Measurements from ENCODE around the gene MT1B.
"Not testable (repeated sequence)": the region's sequence is repeated elsewhere in the genome, so short reads cannot be mapped to it uniquely, and the experiment has no call there.

Gene MT1B

GRCh38 chr16:56621665-56622445, 29.8 kb upstream of the MT1B start:
- DNase-seq: not testable (repeated sequence)

- not testable (repeated sequence) for DNase-seq
These were observed 28.5 kb upstream of the MT1B start for GRCh38 chr16:56623184-56623583.

GRCh38 chr16:56623637-56624036, 28.0 kb upstream of the MT1B start:
- DNase-seq: no peak

- DNase-seq: peak; percentile 75
These were observed 26.3 kb upstream of the MT1B start, which contains the start of gene MT1E for GRCh38 chr16:56625140-56625942. Gene MT1E (plus strand): TSS chr16:56625781. CDS start chr16:56625852, 71 bp downstream.

- DNase-seq: no peak
These were observed 25.6 kb upstream of the MT1B start for GRCh38 chr16:56625943-56626654.

- no peak for DNase-seq
These were observed 25.0 kb upstream of the MT1B start for GRCh38 chr16:56626685-56627084.

- DNase-seq: no peak
These were observed 23.0 kb upstream of the MT1B start for GRCh38 chr16:56628486-56629350.

- no peak for DNase-seq
These were observed 22.2 kb upstream of the MT1B start for GRCh38 chr16:56629531-56629930.

GRCh38 chr16:56630134-56630533, 21.6 kb upstream of the MT1B start:
- no peak for DNase-seq

GRCh38 chr16:56631197-56631596, 20.5 kb upstream of the MT1B start:
- DNase-seq: no peak

- DNase-seq: no peak
These were observed 19.9 kb upstream of the MT1B start for GRCh38 chr16:56631832-56632155.

- no peak for DNase-seq
These were observed 19.4 kb upstream of the MT1B start, which contains the start of gene MT1M for GRCh38 chr16:56632156-56632847. Gene MT1M (plus strand): TSS chr16:56632659. CDS start chr16:56632732, 73 bp downstream.

- no peak for DNase-seq
These were observed 18.8 kb upstream of the MT1B start for GRCh38 chr16:56632848-56633365.

GRCh38 chr16:56633535-56633934, 18.2 kb upstream of the MT1B start:
- DNase-seq: no peak

- DNase-seq: no peak
These were observed 16.8 kb upstream of the MT1B start for GRCh38 chr16:56634715-56635440.

GRCh38 chr16:56635441-56635967, 16.2 kb upstream of the MT1B start:
- DNase-seq: peak; percentile 37

- no peak for DNase-seq
These were observed 14.9 kb upstream of the MT1B start for GRCh38 chr16:56636616-56637413.

GRCh38 chr16:56637814-56638750, 13.6 kb upstream of the MT1B start, which contains the start of gene MT1A:
Gene MT1A (plus strand): TSS chr16:56638666. CDS start chr16:56638739, 73 bp downstream.
- peak; percentile 43 for DNase-seq
